Left lung (tissue), 10 donors: ENCODE data around the gene DAB1. TPM values are rescaled to one million over a fixed set of nuclear protein-coding genes. Genes with fewer than 3 reads are reported as not detected.

Experiments used
- ATAC-seq: fragments of 200-7000 bp; cut with Tn5 transposase; one replicate; pipeline ENCODE4 v1.9.1; 2020; ENCODE audit warnings: moderate library complexity
- DNase-seq, 4 donors: peaks; one replicate each; pipeline ENCODE4 v3.0.0-alpha.2; 2013 to 2020
- H3K27ac ChIP-seq, 2 donors: fragments of 200-600 bp; sonication (generic) in 1 of 2; one replicate each; pipeline versions ENCODE4 v1.5.0 to v1.8.0; 2020 to 2021
- H3K27me3 ChIP-seq, 2 donors: fragments of 200-600 bp; sonication (generic) in 1 of 2; one replicate each; pipeline versions ENCODE4 v1.5.0 to v1.8.0; 2020 to 2021
- H3K36me3 ChIP-seq, 2 donors: fragments of 200-600 bp; sonication (generic) in 1 of 2; one replicate each; pipeline versions ENCODE4 v1.5.0 to v1.8.0; 2020 to 2021
- H3K4me1 ChIP-seq, 2 donors: fragments of 200-600 bp; one replicate each; pipeline ENCODE4 v1.8.0; 2021
- H3K4me3 ChIP-seq, 2 donors: fragments of 200-600 bp; sonication (generic) in 1 of 2; one replicate each; pipeline versions ENCODE4 v1.5.0 to v1.8.0; 2020 to 2021; ENCODE audit warnings: mild to moderate bottlenecking in 1 of 2
- H3K9me3 ChIP-seq, 2 donors: fragments of 200-600 bp; sonication (generic) in 1 of 2; one replicate each; pipeline versions ENCODE4 v1.5.0 to v1.8.0; 2020 to 2021
- CTCF ChIP-seq, 2 donors: fragments of 200-600 bp; sonication (generic) in 1 of 2; IDR thresholded peaks; one replicate each; pipeline versions ENCODE4 v1.5.0 to v1.8.0; 2021; ENCODE audit warnings: antibody characterized with exemption in 2 of 2
- intact Hi-C, 2 donors: fragments of 100-400 bp; cut with DNase I; formaldehyde crosslinking; loops; one replicate each; pipeline versions ENCODE4 v1.11.2 to v1.14.2; 2022
- polyA plus RNA-seq, 6 donors: library from polyadenylated mRNA; unstranded; fragments of 120-200 nt; gene quantifications; one replicate each; pipeline ENCODE4 v1.2.1, GENCODE V29; 2013; ENCODE audit not compliant: insufficient read length in 6 of 6
- total RNA-seq, 2 donors: library from RNA; stranded (reverse); fragmentation: NEBNext Ultra II Directional; extraction: Animal tissue kit (Norgen Biotek cat#: 25700); gene quantifications; one replicate each; pipeline ENCODE4 v1.2.1, GENCODE V29; 2021
- donor health status: DM: no; HTN: yes; CAD: no.
- donor health status: DM: no; HTN: no; CAD: no.

DAB1 gene
- total and polyA plus RNA-seq, 8 donors: 0.17 to 1.7 (median 1.1) TPM

DNA sequence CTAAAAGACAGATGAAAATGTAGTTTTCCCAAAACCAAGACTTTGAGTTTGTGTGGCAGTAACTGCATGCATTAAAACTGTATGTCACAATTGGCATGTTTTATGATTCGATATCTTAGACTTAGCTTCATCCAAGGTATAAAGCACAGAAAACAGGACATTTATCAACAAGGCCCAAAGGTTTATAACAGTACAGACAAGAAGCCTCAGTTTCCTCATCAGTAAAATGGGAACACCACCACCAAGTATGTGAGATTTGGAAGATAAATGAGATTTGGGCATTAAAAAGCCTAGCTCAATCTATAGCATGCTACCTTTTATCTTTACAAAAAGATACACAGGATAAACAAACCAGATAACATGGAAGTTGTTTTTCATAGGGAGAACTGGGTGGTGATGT is 128.5 kb downstream of the DAB1 start:
- H3K4me1 ChIP-seq: no peaks in the 10 kb centered on the region
- no peak for TF ChIP-seq CTCF (IDR thresholded peaks at IDR 0.05)
- no peaks in the 10 kb centered on the region for H3K27me3 ChIP-seq
- no peaks in the 10 kb centered on the region for H3K9me3 ChIP-seq
- intact Hi-C loops: no loop called here
- H3K36me3 ChIP-seq: no peaks in the 10 kb centered on the region
- ATAC-seq: no peak
- H3K4me3 ChIP-seq: no peak overlapping the region
- no peak for DNase-seq
- H3K27ac ChIP-seq: no peak overlapping the region

DNA sequence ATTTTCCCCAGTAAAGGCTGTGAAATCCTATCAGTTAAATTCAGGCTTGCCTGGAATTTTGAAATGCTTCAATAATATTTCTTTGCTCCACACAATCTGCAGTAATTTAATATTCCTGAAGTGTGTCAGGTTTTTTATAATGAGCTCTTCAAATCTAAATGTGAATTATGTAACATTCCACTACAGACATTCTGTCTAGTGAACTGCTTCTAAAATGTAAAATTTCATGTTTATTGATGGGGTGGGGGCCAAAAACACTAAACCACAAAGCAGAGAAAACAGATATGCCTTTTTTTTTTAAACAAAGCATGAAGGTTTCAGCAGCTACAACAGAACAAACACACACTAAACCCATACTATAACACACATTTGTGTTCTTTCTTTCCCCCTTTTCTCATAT is 129.7 kb downstream of the DAB1 start:
- TF ChIP-seq CTCF (IDR thresholded peaks at IDR 0.05): no peak
- H3K36me3 ChIP-seq: no peaks in the 10 kb centered on the region
- H3K4me3 ChIP-seq: no peak overlapping the region
- no peaks in the 10 kb centered on the region for H3K27me3 ChIP-seq
- no peaks in the 10 kb centered on the region for H3K9me3 ChIP-seq
- H3K4me1 ChIP-seq: no peaks in the 10 kb centered on the region
- ATAC-seq (no peak), DNase-seq (no peak)
- intact Hi-C loops: no loop called here
- H3K27ac ChIP-seq: no peak overlapping the region

GRCh38 chr1:57293214-57293613 is 130.6 kb downstream of the DAB1 start:
- H3K4me1 ChIP-seq: no peaks in the 10 kb centered on the region
- H3K27me3 ChIP-seq: no peaks in the 10 kb centered on the region
- TF ChIP-seq CTCF (IDR thresholded peaks at IDR 0.05): no peak
- H3K9me3 ChIP-seq: no peaks in the 10 kb centered on the region
- ATAC-seq (no peak), DNase-seq (no peak)
- H3K4me3 ChIP-seq: no peak overlapping the region
- intact Hi-C loops: no loop called here
- H3K36me3 ChIP-seq: no peaks in the 10 kb centered on the region
- no peak overlapping the region for H3K27ac ChIP-seq

DNA sequence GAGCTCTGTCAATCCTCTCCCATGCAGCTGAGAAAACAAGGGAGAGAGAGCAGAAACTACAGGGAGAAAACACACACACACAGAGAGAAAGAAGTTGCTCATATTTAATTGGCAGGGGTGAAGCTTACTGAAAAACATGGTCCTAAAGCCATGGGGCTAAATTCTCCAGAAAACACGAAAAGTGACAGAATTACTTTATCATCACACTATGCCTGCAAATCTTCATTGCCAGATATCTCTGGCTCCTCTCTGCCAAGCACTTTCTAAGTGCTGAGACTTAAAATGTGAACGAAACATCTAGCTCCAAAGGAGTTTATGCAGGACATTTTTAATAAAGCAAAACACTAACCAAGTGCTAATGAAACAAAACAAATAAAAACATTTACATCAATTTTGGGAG is 134.1 kb downstream of the DAB1 start:
- H3K27me3 ChIP-seq: no peaks in the 10 kb centered on the region
- DNase-seq: no peak
- no peaks in the 10 kb centered on the region for H3K36me3 ChIP-seq
- H3K9me3 ChIP-seq: no peaks in the 10 kb centered on the region
- ATAC-seq: no peak
- intact Hi-C loops: no loop called here
- H3K4me3 ChIP-seq: no peak overlapping the region
- H3K4me1 ChIP-seq: no peaks in the 10 kb centered on the region
- TF ChIP-seq CTCF (IDR thresholded peaks at IDR 0.05): no peak
- no peak overlapping the region for H3K27ac ChIP-seq

DNA sequence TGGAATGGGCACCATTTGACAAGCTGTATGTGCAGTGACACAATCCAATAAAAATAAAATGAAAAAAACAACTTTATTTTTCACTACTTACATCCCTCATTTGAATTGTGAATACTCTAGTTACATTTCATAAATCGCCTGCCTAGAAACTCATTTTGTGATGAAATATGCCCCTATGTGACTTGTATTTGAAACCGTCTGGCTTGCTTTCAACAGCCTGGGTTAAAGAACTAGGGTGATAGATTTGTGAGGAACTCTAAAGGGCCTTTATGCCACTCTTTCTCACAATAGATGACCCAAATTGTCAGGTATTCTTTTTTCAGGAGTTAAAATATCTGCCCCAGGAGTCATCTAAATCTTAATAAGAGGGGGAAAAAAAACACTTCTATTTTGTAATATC is 137.9 kb downstream of the DAB1 start:
- Histone ChIP-seq H3K27ac (no peak overlapping the region), H3K4me3 (no peak overlapping the region), H3K36me3 (no peaks in the 10 kb centered on the region)

More for the DNA sequence above, 137.9 kb downstream of the DAB1 start:
- ATAC-seq: no peak
- Histone ChIP-seq H3K27me3 (no peaks in the 10 kb centered on the region), H3K4me1 (no peaks in the 10 kb centered on the region), H3K9me3 (no peaks in the 10 kb centered on the region)
- intact Hi-C loops: no loop called here
- no peak for DNase-seq
- TF ChIP-seq CTCF (IDR thresholded peaks at IDR 0.05): no peak
